Measurements from ENCODE around the gene CUBN. TPM values are rescaled to one million over a fixed set of nuclear protein-coding genes. Genes with fewer than 3 reads are reported as not detected.
A peak's percentile ranks its signal among the peaks of the same experiment; 100 is the strongest.

Gene CUBN
- total RNA-seq, 3 donors from 2014 or later: 0.14 to 0.26 (median 0.25) TPM

DNA sequence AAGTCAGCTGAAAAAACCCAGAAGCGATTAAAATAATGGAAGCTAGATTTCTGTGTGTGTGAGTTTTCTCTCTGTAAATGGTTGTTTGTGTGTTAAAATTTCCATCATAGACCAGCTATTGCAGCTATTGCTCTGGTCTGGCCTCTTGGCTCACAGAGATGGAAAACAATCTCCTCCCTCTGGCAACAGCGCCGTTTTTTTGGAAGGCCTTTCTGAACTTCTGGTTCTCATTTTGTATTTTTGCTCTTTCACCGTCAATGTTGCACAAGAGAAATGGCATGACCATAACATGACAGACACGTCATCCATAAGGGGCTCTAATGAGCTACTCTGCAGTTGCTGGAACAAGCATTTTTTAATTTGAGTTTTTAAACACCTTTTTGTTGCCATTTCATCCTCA, 91.0 kb downstream of the CUBN start:
- DNase-seq (no peak), ATAC-seq (no peak)
- peaks cover 3% of the 10 kb centered on the region for H3K36me3 Mint-ChIP-seq (ENCODE audit: insufficient read depth)
- H3K4me3 Mint-ChIP-seq: no peak overlapping the region
- no peaks in the 10 kb centered on the region for H3K9me3 Mint-ChIP-seq
- H3K4me1 Mint-ChIP-seq (ENCODE audit: low read depth): peaks cover 16% of the 10 kb centered on the region
- no peaks in the 10 kb centered on the region for H3K27me3 Mint-ChIP-seq (ENCODE audit: low read depth)

DNA sequence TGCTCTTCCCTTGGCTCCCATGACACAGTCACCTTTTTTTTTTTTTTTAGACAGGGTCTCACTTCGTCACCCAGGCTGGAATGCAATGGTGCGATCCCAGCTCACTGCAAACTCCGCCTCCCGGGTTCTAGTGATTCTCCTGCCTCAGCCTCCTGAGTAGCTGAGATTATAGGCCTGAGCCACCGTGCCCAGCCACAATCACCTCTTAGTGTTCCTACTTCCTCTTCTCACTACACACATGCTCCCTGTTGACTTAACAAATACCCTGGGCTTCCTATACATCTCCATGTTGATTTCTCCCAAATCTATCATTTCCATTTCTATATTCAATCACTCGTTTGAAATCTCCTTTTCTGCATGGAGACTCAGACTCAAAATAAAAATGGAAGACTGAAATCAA, 91.7 kb downstream of the CUBN start:
- Mint-ChIP-seq H3K4me3 (no peak overlapping the region), H3K9me3 (no peaks in the 10 kb centered on the region), H3K4me1 (ENCODE audit: low read depth) (peaks cover 23% of the 10 kb centered on the region), H3K27me3 (ENCODE audit: low read depth) (no peaks in the 10 kb centered on the region), H3K36me3 (ENCODE audit: insufficient read depth) (peaks cover 2% of the 10 kb centered on the region)
- no peak for ATAC-seq
- no peak for DNase-seq

DNA sequence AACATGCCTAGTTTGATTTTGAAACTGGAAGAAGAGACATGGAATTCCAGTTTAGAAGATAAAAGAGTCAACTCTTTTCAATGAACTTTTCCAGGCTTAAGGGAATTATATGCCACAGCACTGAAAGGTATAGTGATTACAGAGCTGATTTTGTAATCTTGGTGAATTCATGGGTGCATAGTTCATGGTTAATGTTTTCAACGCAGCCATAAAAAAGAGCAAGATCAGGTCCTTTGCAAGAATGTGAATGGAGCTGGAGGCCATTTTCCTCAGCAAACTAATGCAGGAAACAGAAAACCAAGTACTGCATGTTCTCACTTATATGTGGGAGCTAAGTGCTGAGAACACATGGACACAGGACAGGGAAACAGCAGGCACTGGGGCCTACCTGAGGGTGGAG, 94.2 kb downstream of the CUBN start:
- no peak overlapping the region for H3K4me3 Mint-ChIP-seq
- H3K27me3 Mint-ChIP-seq (ENCODE audit: low read depth): no peaks in the 10 kb centered on the region
- H3K4me1 Mint-ChIP-seq (ENCODE audit: low read depth): peaks cover 41% of the 10 kb centered on the region
- DNase-seq (no peak), ATAC-seq (no peak)
- H3K36me3 Mint-ChIP-seq (ENCODE audit: insufficient read depth): peaks cover 2% of the 10 kb centered on the region
- H3K9me3 Mint-ChIP-seq: no peaks in the 10 kb centered on the region

DNA sequence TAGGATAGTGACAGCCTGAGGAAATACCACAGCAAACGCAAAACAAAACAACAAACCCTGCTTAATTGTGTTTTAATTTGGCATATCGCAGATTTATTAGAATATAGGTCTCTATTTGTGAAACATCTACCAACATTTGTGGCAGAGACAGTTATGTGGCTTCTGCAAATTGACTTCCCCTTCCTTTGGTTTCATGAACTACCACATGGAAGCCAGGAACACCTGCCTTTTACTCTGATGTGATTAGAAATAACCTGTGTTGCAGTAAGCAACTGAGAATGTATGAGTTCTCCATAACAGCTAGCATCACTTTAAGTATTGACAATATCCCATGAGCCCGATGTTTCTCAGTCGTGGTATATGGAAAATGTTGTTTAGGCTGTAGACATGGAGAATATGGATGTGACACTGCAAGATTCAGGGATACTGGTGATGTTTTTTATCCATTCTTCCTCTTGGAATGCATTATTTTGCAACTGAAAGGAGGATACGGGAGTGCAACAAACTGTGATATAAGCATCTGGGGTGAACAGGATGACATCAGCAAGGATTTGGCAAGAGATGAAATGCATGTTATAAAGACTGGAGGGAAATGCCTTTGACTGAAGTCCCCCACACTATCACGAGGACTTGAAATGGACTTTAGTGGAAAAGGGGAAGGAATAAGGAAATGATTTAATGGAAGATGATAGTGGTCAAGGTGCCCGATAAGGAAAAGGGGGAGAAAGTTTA, 95.9 kb downstream of the CUBN start:
- Mint-ChIP-seq H3K36me3 (ENCODE audit: insufficient read depth) (no peaks in the 10 kb centered on the region), H3K9me3 (no peaks in the 10 kb centered on the region), H3K27me3 (ENCODE audit: low read depth) (no peaks in the 10 kb centered on the region), H3K4me3 (no peak overlapping the region), H3K4me1 (ENCODE audit: low read depth) (peaks cover 57% of the 10 kb centered on the region)
- no peak for DNase-seq
- no peak for ATAC-seq

DNA sequence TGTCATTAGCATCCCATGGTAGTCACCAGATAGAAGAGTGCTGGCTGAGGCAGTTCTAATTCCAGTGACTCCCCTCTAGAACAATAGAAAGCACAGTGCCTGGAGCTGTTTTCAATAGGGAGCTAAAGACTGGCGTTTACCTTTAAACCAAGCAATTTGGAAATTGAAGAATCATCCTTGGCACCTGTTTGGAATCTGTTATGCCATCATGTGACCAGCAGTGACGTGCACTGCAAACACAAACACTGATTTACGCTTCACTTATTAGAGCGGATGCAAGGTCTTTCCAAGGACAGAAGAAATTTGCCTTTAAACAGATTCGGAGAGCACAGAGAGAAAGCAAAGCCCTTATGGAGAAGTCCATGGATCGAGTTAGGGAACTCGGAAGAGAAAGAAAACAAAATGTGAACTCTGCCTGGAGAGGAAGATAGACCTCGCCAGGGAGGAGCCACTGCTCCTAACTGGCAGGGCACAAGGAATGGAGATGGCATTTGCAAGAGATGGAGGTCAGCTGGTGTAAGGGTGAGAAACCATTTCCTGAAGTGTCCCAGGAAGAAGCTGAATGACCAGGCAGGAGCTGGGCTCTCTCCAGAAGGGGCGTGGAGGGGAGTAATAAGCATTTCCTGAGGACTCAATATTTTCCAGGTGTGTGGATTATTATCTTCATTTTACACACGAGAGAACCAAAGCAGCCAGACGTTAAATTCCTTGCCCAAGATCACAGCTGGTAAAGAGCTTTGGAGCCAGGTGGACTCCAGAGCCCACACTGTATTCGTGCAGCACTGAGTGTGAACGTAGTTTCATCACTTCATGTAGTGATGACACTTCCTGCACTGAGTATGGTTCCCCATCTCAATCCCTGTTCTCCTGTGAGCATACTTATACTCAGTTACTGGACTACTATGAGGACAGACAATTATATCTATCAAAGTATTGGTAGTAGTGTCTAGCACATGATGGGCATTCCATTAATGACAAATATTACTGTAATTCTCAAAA, 97.7 kb downstream of the CUBN start:
- Mint-ChIP-seq H3K36me3 (ENCODE audit: insufficient read depth) (no peaks in the 10 kb centered on the region), H3K4me3 (no peak overlapping the region), H3K27me3 (ENCODE audit: low read depth) (no peaks in the 10 kb centered on the region), H3K4me1 (ENCODE audit: low read depth) (peaks cover 70% of the 10 kb centered on the region), H3K9me3 (no peaks in the 10 kb centered on the region)
- ATAC-seq (no peak), DNase-seq (no peak)

DNA sequence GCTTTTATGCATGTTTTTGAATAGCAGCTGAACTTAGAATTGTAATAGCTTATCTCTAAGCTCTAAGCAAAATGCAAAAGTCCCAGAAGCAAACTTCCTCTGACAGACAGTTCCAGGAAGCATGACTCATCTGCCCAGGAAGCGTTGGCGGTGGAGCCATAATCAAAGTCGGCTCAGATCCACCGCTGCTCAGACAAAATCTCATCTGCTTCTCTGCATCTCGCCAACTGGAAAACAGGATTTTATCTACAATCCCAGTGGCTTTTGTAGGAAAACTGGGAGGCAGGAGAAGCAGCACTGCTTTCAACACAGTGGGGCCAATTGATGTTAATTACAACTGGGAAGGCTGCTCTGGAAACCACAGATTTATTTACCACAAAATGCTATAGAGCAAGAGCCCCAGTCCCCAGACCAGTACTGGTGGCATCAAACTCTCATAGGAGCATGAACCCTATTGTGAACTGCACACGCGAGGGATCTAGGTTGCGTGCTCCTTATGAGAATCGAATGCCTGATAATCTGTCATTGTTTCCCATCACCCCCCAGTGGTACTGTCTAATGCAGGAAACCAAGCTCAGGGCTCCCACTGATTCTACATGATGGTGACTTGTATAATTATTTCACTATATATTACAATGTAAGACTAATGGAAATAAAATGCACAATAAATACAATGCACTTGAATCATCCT, 99.9 kb downstream of the CUBN start:
- H3K4me1 Mint-ChIP-seq (ENCODE audit: low read depth): peaks cover 86% of the 10 kb centered on the region
- H3K27me3 Mint-ChIP-seq (ENCODE audit: low read depth): no peaks in the 10 kb centered on the region
- DNase-seq: peak; percentile 84
- no peaks in the 10 kb centered on the region for H3K9me3 Mint-ChIP-seq
- no peaks in the 10 kb centered on the region for H3K36me3 Mint-ChIP-seq (ENCODE audit: insufficient read depth)
- peak overlapping the region; percentile 72 for H3K4me3 Mint-ChIP-seq
- peak; percentile 36 to 38 for ATAC-seq

DNA sequence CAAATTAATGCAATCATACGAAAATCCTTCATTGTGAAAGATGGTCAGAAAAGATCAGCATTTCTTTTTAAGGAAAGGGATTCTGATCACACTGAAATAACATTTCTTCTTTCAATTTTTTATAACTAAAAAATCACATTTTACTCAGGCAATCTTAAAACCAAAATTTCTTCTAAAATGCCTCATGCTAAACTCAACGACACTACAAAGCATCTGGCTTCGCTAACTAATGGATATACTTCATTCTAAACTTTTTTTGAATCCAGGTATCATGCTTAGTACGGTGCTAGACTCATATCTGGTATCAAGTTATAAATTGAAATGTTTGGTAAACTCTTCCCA, 100.4 kb downstream of the CUBN start:
- Mint-ChIP-seq H3K36me3 (ENCODE audit: insufficient read depth) (no peaks in the 10 kb centered on the region), H3K27me3 (ENCODE audit: low read depth) (no peaks in the 10 kb centered on the region), H3K4me1 (ENCODE audit: low read depth) (peaks cover 86% of the 10 kb centered on the region), H3K4me3 (peak overlapping the region; percentile 72), H3K9me3 (no peaks in the 10 kb centered on the region)
- DNase-seq (no peak), ATAC-seq (no peak)

DNA sequence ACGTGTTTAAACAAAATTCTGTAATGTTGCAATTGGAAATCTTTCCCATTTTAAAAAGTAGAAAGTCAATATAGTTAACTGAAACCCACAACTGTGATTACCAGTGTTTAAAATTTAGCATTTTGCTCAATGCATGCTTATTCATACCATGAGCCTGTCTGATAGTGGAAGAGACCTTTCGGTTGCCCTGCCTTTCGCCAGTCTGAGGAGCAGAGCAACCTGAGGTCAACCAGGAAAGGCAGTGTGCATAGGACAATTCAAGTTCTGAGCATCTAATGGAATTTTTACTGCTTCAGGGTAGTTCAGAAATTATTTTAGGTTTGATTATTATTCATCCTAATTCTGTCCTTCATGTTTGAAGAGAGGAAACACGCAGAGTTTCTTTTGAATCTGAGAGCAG, 100.8 kb downstream of the CUBN start:
- Mint-ChIP-seq H3K27me3 (ENCODE audit: low read depth) (no peaks in the 10 kb centered on the region), H3K36me3 (ENCODE audit: insufficient read depth) (no peaks in the 10 kb centered on the region), H3K9me3 (no peaks in the 10 kb centered on the region), H3K4me3 (peak overlapping the region; percentile 72), H3K4me1 (ENCODE audit: low read depth) (peaks cover 86% of the 10 kb centered on the region)
- no peak for ATAC-seq
- no peak for DNase-seq

DNA sequence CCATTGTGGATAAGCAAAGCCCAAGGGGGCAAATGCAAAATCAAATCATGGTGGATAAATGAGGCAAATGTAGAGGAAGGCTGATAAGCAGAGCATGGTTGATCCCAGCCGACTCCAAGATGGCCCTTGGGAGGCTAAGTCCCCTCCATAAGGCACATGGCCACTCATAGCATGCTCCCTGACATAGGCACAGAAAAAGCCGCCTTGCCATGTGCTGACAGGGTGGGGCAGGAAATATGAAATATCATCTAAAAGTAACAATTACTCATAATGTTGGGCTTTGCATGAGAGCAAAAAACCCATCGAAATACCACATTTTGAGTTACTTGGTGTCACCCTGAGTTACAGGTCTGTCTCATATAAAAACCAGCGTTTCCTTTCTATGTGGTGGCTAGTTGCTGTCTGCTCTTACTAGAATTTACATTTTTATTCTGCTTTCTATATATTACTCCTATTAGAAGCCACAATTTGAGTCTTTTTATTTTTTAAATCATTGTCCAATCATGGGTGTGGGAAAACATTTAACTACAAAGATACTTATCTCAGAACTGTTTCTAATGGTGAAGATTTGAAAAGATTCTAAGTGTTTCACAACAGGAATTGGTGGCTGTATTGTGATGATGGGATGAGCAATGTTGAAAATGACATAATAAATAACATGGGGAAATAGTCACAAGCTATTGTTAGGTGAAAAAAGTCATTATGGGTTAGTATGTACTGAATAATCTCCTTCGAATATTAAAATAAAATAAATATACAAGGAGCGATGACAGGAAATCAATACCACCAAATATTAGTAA, 102.7 kb downstream of the CUBN start:
- Mint-ChIP-seq H3K36me3 (ENCODE audit: insufficient read depth) (no peaks in the 10 kb centered on the region), H3K4me3 (peak overlapping the region; percentile 36), H3K4me1 (ENCODE audit: low read depth) (peaks cover 87% of the 10 kb centered on the region), H3K27me3 (ENCODE audit: low read depth) (no peaks in the 10 kb centered on the region), H3K9me3 (no peaks in the 10 kb centered on the region)
- ATAC-seq (peak; percentile 55 to 59), DNase-seq (peak; percentile 62)

DNA sequence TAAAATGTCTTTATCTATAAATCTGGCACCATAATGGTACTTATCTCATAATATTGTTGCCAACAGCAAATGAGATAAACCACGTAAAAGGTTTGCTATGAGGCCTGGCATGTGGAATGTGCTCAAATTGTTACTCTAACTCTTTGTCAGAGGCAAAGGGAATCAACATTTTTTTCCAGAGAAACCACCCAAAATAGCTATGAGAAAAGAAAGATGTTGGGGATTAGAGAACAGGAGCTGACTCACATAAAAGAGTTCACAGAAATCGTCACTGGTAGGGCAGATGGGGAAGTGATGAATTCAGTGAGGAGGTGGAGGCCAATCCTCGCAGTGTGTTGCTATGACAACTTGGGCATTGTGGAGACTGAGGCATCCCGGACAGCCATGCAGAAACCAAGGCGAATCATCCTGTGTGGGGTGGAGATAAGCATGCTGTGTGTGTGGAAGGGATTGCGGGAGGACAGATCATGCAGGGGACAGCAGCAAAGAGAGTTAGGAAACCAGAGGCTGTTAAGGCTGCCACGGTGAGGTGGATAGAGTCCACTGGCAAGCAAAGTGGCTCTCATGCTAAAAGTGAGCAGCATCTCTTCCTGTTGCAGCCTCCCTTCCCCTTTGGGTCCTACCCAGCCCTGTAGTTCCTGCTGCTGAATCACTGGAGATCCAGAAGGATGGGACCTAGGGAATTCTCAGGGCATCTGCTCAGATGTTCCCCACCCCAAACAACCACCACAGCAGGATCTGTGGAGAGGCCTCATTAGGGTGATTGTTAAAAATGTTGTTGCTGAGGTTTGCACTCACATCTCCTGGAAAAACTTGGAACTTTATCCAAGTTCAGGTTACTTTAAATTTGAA, 103.9 kb downstream of the CUBN start:
- peak; percentile 53 to 63 for ATAC-seq
- peak; percentile 54 for DNase-seq
- H3K9me3 Mint-ChIP-seq: no peaks in the 10 kb centered on the region
- peaks cover 79% of the 10 kb centered on the region for H3K4me1 Mint-ChIP-seq (ENCODE audit: low read depth)
- H3K36me3 Mint-ChIP-seq (ENCODE audit: insufficient read depth): no peaks in the 10 kb centered on the region
- H3K4me3 Mint-ChIP-seq: peak overlapping the region; percentile 48
- no peaks in the 10 kb centered on the region for H3K27me3 Mint-ChIP-seq (ENCODE audit: low read depth)

DNA sequence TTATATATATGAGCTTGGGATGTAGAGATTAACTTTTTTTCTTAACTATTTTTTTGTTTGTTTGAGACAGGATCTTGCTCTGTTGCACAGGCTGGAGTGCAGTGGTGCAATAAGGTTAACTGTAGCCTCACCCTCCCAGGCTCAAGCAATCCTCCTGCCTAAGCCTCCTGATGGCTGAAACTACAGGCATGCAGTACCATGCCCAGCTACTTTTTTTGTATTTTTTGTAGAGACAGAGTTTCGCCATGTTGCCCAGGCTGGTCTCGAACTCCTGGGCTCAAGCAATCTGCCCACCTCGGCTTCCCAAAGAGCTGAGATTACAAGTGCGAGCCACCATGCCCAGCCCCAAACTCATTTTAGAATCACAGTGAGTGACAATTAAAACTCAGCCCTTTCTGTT, 105.2 kb downstream of the CUBN start:
- peaks cover under 1% of the 10 kb centered on the region for H3K36me3 Mint-ChIP-seq (ENCODE audit: insufficient read depth)
- no peaks in the 10 kb centered on the region for H3K9me3 Mint-ChIP-seq
- H3K4me1 Mint-ChIP-seq (ENCODE audit: low read depth): peaks cover 73% of the 10 kb centered on the region
- H3K4me3 Mint-ChIP-seq: peak overlapping the region; percentile 31
- ATAC-seq: no peak
- no peaks in the 10 kb centered on the region for H3K27me3 Mint-ChIP-seq (ENCODE audit: low read depth)
- no peak for DNase-seq

DNA sequence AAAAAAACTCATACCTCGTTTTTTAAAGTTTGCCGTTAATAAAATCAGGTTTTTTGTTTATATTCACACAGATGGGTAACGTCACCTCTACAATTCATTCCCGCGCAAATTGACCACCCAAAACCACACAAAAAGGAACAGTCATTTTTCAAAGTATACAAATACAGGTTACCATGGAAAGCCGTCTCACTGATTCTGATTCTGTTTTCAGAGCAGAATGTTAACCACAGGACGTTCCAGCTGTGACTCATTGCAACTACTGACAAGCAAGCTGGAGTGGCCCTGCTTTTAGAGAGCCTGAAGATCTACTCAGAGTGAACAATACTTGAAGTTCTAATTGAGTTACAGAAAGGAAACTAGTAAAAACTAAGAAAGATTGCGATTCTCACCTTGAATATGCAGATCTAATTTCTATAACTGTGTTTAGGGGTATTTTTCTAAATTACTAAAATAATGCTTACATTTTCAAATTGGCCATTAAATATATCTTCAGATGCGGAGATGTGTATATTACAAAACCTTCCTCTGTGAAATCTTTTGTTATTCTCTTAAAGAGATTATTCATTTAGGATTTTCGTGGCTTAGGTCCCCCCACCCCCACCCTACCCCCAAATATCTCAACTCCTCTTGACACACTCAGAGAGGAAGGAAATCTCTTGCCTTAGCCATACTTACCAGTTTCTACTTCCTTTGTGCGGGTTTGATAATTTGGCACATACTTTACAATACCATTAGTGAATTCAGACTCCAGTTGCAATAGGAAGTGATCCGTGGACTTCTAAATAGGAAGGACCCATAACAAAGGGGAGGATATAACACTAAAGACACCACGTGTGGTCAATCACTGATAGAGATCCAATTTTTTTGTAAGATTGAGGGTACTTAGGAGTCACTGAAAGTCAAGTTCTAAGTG, 106.0 kb downstream of the CUBN start:
- Mint-ChIP-seq H3K9me3 (no peaks in the 10 kb centered on the region), H3K4me3 (peak overlapping the region; percentile 29), H3K36me3 (ENCODE audit: insufficient read depth) (peaks cover 5% of the 10 kb centered on the region), H3K4me1 (ENCODE audit: low read depth) (peaks cover 68% of the 10 kb centered on the region), H3K27me3 (ENCODE audit: low read depth) (no peaks in the 10 kb centered on the region)
- ATAC-seq (peak; percentile 70 to 71), DNase-seq (peak; percentile 71)
